K562 (cell line): ENCODE data around the gene MEI4.

ENCODE experiments used
- CTCF ChIP-seq, 3 experiments: IDR thresholded peaks in 2 of 3; conservative IDR thresholded peaks in 1 of 3; 2 replicates each; pipeline ENCODE4 v1.5.1; 2011 to 2012; ENCODE audit warnings: low read length in 3 of 3, mild to moderate bottlenecking in 3 of 3, control low read depth in 2 of 3, improper control_type of control experiment in 1 of 3, inconsistent platforms in 1 of 3, low read depth in 1 of 3, mixed read lengths in 1 of 3, moderate library complexity in 1 of 3; ENCODE audit not compliant: insufficient read depth in 2 of 3
- MAFK ChIP-seq: IDR thresholded peaks from 2 replicates; pipeline ENCODE4 v1.6.1; 2011; ENCODE audit warnings: low read length, improper control_type of control experiment
- NR1H2 ChIP-seq: sonication (generic); formaldehyde crosslinking; IDR thresholded peaks from 2 replicates; pipeline ENCODE4 v1.4.0; 2020; ENCODE audit warnings: mild to moderate bottlenecking, missing genetic modification reagents
- SNAPC5 ChIP-seq: fragments of 250-450 bp; sonication (Bioruptor Pico); IDR thresholded peaks from 2 replicates; pipeline ENCODE4 v1.8.0; 2021; ENCODE audit warnings: moderate library complexity, mild to moderate bottlenecking, inconsistent platforms
- STAG1 ChIP-seq: sonication (generic); formaldehyde crosslinking; IDR thresholded peaks from 2 replicates; pipeline ENCODE4 v1.5.0; 2020; ENCODE audit warnings: missing genetic modification reagents, borderline replicate concordance
- ZZZ3 ChIP-seq: fragments of 450-650 bp; IDR thresholded peaks from 2 replicates; pipeline ENCODE4 v1.6.1; 2016; ENCODE audit warnings: antibody characterized with exemption, mild to moderate bottlenecking, moderate library complexity
- TF ChIP-seq, protein P1 (sequence below): fragments of 450-650 bp; formaldehyde crosslinking; IDR thresholded peaks from 2 replicates; pipeline ENCODE4 v1.4.0; 2022; ENCODE audit warnings: missing genetic modification characterization

DNA sequence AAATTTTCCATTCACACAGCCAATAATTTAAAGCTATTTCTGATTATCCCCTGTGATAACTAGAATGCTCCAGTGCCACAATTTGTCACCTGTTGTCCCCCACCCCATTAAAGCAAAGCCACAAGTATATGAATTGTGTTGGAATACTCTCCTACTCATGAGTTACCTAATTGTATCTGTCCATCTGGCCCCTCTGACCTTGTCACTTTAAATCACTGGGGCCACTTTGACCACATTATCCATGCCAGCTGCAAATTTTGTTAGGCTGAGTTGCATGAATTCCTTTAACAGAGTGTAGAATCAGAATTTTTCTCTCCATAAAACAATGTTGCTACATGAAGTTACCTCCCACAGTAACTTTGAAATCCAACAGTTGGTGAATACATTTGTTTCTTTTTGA, 204.6 kb downstream of the MEI4 start:
- TF ChIP-seq, protein P1, sequence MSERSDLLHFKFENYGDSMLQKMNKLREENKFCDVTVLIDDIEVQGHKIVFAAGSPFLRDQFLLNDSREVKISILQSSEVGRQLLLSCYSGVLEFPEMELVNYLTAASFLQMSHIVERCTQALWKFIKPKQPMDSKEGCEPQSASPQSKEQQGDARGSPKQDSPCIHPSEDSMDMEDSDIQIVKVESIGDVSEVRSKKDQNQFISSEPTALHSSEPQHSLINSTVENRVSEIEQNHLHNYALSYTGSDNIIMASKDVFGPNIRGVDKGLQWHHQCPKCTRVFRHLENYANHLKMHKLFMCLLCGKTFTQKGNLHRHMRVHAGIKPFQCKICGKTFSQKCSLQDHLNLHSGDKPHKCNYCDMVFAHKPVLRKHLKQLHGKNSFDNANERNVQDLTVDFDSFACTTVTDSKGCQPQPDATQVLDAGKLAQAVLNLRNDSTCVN (CRISPR knock-in tag) = no peak
- TF ChIP-seq SNAPC5 (CRISPR knock-in tag) (no peak), MAFK (no peak), CTCF (IDR thresholded peaks at IDR 0.05 in 2 of 3, conservative IDR thresholded peaks at IDR 0.05 in 1 of 3; ENCODE audit: insufficient read depth in 2 of 3, low read depth in 1 of 3, low read length in 3 of 3) (no peak), STAG1 (no peak), NR1H2 (CRISPR knock-in tag) (no peak), ZZZ3 (no peak)
